Measurements from ENCODE around the gene DGKI.

DGKI gene

DNA sequence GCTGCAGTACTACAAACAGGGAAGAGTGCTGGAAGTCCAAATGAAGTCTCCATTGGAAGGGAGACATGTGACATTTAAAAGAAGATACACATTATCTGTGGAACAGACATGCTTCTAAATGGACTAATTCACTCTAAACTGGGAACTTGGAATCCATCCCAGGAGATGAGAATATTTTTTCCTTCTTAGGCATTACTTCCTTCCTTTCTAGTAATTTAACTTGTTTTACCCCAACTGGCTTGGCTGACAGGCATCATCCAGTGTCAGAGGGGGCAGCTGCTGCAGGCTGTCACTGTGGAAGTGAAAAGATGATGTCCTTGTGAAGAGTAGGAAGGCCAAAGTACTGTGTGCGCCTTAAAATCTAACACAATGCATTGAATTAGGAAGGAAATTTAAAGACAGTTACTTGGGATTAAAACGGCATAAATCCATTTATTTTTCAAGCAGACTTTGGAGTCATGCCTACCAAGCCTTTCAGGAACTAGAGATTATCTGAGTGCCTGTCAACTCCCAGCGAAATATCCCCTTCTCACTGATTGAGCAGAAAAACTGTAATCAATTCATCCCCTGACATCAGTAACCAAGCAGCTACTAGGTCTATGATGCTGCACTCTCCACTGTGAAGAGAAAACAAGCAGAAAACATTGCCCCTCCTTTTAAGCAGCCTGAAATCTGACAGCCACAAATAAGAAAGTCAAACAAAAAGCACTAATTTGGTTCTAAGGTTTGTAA is 161.2 kb downstream of the DGKI start:
- peak; percentile 49 for DNase-seq (ENCODE audit: low read depth)

DNA sequence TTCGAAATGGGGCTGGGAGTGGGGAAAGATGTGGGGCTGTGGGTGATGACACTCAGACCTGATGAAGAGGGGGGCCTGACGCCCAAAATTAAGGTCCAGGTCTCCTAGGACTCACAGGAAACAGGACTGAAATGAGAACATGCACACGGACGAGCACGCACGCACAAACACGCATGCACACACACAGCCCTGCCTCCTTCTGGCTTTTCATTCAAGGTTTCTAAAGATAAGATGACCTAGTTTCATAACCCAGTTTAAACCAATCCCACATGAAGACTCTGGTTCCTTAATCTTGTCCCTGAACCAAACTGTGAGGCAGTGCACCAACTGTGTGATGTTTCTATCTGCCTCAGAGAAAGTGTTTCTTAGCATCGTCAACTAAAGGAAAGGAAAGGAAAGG is 162.0 kb downstream of the DGKI start:
- no peak for DNase-seq (ENCODE audit: low read depth)

DNA sequence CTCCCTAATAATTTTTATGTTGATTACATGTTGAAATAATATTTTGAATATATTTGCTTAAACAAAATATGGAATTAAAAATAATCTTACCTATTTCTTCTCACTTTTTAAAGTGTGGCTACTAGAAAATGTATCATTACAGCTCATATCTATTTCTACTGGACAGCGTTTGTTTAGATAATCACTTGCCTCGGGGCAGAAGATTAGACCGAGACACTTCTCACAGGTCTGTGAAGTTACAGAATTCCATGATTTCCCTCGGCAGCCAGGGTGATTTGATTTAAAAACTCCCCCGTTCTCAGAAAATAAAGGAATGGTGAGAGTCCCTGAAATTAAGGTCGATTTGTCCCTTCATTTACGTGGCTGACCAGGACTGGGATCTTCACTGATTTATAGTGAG is 162.5 kb downstream of the DGKI start:
- no peak for DNase-seq (ENCODE audit: low read depth)

DNA sequence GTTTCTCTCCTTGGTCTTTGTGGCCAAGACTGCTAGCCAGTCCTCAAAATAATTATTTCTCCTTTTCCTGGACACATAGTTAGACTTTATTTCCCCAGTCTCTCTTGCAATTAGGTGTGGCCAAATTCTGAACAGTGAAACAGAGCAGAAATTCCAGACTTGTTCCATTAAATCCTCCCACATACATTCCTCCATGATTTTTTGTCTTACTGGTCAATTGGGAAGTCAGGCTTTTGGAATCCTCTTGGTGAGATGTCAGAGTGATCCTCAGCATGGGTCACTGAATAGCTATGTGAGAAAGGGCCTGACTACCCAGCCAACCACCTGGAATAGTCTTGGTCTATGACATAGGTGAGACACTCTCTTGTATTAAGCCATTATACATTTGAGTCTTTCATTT is 164.2 kb downstream of the DGKI start:
- peak; percentile 89 for DNase-seq (ENCODE audit: low read depth)

DNA sequence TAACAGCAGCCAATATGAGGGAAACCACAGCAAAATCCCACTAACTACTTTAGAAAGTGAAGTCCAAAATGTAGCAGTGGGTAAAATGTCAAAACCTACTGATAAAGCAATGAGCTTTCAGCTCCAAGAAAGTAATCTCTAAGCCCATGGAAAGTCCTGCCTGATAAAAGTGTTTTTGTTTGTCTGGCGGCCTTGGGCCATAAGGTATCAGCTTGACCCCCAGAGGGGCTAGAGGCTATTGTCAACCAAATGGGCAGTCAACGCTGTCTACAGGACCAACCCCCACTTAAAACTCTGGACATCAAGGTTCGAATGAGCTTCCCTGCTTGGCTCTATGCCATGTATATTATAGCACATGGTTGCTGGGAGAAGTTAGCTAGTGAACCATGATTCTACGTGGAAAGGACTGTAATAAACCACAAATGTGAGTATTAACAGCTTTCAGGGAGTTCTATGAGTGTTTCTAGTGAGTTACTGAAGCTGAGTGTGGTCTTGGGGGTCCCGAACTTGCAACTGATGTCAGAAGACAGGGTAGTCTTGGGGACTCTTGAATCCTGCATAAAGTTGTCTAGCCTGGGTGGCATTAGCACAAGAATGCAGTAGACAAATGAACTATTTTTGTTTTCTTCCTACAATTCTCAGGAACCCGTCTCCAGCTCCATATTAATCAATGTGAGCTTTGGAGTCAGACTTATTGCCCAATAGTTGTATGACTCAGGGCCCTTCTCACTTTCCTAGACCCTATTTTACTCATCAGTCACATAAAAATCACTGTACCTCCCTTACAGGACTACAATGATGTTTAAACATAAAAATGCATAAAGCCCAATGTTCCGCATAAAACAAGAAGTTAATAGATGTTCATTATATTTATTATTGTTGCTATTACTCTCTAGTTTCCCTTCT is 164.9 kb downstream of the DGKI start:
- DNase-seq (ENCODE audit: low read depth): peak; percentile 93

DNA sequence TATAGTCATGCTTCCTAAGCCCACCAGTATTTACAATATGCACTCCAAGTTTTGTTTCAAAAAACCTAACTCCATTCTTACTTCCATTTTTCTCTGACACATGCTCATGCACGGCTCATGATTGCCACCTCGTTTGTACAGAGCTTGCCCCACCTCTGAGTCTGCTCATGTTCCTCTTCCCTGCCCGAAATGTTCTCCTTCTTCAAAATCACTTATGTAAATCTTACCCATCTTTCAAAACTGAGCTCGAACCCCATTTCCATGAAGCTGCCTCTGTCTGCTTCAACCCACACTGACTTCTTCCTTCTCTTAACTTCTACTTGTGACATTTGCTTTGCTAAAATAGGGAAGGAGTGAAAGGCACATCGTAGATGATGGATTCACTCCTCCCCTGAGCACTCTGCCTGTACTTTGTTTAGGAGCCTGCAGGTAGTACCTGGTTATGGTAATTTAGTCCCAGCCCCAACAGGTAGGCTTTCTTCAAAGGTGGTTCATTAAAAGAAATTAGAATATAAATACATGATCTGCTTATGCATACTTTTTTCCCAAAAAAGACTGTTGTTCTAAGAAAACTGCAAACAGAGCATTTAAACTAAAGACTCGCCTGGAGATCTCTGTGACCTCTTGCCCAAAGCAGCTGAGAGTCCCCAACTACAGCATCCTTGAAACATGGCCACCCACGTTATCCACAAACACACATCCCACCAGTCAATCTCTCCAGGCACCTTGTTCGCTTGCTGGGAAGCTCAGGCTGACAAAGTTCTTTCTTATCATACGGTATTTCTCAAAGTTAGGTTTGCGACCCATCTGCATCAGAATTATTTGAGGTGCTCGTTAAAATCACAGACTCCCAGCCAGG is 172.0 kb downstream of the DGKI start:
- no peak for DNase-seq (ENCODE audit: low read depth)

DNA sequence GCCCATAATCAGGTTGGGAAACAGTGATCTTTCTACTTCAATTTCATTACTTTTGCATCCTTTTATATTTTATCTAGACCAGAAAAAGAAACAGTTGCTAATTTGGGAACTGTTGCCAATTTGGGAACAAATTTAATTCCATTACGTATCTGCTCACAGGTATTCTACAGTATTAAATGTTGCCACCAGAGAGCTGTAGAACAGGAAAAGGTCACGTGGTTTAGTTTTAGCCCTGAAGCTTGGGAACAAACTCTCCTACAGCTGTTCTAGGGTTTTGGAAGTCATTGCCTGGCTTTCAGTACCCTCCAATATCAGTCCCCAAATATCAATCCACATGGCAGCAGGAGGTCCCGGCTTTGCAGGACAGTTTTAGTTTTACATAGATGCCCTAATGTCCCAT is 172.7 kb downstream of the DGKI start:
- no peak for DNase-seq (ENCODE audit: low read depth)

DNA sequence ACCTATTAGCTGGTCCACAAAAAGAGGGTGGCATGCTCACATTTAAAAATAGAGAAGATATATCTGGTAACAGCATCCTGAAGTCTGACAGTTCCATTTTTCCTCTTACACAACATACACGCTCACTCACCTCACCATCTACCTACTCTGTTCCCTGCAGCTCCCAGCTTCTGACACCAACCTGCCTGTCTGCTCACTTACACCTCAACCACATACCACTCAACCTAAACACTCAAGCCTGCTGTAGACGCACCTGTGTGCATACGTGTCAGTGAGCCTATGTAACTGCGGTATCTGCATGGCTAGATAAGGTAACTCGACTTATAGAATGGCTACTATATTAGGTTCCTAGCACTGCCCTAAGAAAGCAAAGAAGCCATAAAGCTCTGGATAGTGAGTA is 174.9 kb downstream of the DGKI start:
- no peak for DNase-seq (ENCODE audit: low read depth)

DNA sequence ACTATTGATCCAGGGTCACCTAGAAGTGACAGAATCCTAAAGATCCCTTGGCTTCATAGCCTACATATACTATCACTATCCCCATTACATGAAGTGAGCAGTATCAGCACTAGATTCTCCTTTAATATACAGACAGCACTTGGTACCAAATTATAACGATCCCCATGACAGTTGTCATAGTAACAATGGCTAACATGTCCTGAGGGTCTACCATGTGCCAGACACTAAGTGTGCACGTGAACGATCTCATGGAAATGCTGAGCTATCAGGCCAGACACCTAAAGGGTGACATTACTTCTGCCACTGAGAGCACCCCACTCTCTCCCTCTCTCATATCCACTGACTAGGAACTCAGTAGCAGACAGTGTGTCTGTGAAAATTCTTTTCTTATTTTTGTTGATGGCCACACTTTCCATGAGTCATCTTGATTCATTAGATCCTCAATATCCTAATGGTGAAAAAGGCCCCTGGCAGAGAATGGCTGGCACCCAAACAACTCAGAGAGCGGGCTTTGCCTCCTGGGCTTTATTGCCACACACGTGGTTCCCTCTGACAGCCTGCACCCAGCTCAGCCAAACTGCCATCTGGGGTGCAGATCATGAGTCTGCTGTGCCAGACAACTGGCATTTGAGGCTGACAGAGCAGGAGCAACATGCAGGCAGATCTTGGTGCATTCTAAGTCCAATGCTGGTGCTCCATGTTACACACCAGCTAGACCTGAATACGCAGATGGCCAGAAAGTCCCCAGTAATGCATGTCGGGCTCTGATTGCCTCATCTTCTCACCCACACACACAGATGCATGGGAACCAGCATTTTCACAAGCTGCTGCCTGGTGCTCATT is 176.3 kb downstream of the DGKI start:
- peak; percentile 86 for DNase-seq (ENCODE audit: low read depth)

DNA sequence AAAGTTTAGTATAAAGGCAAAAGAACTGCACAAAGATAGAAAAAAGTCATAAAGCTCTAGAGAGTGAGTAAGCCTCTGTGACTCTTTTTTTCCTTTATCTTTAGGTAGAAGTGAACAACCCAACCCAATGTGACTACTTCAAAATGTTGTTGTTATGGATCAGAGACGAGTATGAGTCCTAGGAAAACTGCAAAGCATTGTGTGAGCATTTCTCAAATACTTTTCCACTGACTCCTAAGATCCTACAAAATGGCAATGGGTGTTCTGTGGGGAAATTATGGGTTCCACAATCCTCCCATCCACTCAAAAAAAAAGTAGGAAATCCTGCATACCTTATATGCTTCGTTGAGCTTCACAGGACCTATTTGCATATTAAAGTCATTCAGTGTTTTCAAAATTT is 177.1 kb downstream of the DGKI start:
- peak; percentile 74 for DNase-seq (ENCODE audit: low read depth)

DNA sequence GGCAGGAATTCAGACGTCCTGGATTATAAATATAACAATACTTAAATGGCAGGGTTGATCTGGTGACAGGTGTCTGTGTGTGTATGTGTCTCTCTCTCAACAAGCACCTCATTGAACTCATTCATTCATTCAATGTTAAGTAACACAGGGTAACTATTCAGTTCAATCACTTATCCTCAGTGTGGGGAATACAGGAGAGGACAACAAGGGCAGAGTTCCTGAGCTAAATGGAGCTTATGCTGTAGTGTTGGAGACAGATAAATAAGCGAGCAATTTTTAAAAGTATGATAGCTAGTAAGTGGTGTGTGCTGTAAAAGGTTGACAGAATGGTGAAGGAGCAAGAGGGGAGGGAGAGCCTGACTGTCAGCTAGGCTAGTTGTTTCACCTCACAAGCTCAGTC is 178.4 kb downstream of the DGKI start:
- DNase-seq (ENCODE audit: low read depth): no peak

DNA sequence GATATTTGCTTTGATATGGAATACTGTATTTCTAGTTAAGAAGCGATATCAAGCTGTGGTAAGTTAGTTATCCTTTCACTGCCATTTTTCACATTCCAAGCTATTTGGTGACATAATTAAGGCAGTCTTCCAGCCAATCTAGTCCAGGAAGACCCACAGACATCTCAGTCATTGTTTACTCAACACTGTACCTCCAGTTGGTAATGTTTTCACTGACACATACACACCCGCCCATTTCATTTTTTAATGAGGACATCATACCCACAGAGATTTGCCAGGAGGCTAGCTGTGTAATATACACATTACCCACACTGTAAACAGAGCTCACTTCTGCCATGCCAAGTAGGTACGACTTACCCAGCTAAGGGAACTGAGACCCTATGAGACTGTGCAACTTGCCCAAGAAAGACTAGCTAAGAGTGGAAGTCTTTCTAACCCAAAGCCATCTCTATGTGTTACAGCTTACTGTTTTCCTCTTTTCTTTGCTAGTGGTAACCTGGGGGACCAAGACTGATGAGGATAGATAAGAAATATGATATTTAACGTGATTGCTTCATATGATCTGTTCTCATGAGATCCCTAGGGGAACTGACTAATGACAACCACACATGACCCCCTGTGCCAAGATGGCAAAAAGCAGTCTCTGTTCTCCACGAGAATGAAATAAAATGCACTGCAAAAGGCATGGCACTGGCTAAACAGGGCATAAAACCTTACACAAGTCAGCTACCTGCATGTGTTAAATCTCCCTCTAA is 179.0 kb downstream of the DGKI start:
- peak; percentile 94 for DNase-seq (ENCODE audit: low read depth)

DNA sequence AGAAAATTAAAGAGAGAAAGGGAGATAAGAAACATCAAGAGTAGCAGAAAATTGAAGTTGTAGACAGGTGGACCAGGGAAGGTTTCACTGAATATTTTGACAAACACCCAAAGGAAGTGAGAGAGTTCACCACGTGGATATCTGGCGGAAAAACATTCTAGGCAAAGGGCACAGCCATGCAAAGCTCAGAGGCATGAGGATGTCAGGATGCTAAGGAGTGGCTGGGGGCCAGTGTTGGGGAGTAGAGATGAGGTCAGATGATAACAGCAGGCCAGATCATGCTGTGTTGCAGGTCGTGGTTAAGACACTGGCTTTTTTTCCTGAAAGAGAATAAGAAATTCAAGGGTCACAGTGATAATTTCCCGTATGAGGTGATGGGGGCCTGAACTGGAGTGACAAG is 181.9 kb downstream of the DGKI start:
- no peak for DNase-seq (ENCODE audit: low read depth)

DNA sequence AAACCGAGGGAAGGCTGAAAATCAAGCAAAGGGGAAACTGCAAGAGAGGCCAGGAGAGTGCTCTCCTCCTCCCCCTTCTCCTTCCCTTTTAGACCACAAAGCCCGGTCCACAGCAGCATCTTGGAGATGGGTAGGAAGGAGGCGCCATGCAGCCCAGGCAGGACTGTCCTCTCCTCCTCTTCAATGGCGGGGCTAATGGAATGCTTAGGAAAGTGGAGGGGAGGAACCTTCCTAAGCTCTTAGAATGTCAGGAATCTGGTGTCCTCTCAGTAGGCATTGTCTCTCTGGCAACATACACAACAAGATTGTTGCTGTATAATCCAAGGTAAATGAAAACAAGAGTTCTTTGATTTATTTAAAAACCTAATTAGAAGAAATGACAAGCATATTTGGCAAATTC is 185.1 kb downstream of the DGKI start:
- peak; percentile 33 for DNase-seq (ENCODE audit: low read depth)

DNA sequence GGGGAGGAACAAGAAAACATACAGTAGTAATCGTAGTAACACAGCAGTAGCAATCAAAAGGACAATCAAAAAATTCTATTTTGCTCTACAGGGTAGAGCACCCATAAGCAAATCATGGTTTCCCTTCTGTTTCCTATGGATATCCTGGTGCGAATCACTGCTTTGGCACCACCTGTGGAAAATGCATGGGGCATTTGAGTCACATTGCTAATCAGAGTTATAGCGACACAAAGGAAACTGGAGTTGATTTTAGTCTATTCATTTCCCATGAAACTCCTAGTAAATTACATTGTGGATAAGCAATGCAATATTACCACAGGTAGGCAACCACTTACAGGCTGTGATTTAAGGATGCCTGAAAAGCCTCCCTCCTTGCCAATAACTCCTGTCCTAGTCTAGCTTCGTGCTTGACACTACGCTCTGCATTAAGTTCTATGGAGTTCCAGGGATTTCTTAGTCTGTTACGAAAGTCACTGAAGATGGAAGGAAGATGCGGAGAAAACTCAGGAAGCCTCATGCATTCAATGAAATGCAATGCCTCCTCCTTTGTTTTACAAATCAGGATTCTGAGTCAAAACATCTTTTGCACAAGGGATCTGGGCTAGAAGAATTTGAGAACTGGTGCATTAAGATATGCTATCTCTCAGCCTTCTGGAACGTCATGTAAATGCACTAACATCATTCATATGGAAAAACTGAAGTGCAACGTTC is 188.4 kb downstream of the DGKI start:
- no peak for DNase-seq (ENCODE audit: low read depth)

DNA sequence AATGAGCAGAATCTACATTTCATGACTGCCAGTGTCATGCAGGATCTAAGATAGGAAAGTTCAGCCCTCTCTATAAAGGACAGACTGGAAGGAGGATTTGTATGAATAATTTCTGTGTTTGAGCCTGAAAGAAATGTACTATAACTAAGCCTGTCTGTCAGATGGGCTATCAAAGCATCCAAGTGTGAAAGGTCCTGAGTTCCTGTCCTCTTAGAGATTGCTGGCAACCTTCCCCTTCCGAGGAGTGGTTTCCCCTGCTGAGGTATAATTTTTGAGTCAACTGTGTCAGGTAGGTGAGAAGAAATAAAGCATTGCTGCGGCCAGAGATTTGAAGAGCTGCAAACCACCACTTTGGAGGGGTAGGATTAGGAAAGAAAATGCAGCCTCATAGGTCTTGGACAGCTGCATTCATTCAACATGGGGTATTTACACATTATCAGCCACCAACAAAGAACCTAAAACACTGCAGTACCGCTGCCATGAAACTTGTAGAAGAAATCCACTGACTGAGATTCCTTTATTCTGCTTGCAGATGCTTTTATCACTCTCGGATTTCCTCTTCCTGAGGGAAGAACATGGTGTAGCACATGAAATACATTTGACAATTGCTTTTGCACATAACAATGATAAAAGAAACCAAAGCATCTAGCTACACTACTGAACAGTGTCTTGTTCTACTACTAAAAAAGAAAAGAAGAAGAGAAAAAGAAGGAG is 189.1 kb downstream of the DGKI start:
- DNase-seq (ENCODE audit: low read depth): no peak

DNA sequence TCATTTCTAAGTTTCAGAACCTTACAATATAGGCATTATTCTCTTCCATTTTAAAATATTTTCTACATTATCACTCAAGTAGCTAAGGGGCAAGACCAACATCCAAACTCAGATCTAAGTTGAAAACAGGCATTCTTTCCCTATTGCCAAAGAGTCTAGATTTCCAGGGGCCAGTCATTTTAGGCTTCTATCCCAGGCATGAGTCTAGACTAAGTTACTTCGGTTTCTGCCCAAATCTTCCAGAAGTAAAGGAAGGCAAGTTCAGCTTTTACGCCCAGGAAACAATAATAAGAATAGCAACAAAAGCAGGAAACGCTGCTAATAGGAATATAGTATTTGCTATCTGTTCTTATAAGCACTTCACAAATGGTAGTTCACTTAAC is 189.9 kb downstream of the DGKI start:
- DNase-seq (ENCODE audit: low read depth): no peak

DNA sequence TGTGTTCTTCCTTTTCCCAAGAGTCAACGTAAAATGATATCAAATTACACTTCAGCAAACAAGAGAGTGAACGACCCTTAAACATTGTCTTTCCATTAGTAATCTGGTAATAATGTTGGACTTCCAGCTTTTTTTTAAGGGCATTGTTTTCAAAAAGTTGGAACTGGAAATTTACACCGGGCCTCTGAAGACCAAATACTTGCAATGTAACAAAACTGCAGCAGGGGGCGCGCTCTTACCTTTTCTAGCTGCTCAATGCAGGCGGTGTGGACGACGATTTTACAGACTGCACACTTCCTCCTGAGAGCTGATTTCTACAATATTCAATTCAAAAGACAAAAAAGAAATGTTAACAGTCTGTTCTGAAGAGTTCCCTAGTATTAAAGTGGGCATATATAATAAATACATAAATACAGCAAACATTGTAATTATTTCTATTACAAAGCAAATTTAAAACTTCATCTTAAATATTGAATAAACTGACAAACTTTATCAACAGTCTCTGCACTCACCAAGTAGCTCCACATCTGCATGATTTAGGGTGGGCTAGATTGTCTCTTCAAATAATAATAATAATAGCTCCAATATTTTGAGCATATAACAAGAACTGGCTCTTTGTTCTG is 190.4 kb downstream of the DGKI start:
- peak; percentile 76 for DNase-seq (ENCODE audit: low read depth)

DNA sequence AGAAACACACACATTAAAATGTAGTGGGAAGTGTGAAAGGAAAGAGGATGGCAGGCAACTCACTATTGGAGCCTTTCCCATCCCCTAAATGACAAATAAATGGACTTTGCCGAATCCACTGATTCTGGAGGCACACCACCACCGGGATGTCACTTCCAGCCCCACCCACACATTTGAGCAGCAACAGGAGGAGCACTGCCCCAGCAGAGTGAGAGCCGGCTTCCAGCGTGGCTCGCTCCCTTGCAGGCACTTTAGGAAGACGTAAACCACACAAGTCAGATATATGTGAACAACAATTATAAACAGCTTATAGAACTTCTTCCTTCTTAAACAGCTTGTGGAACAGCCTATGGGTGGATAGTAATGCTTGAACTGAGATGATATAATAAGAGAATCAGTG is 191.0 kb downstream of the DGKI start:
- DNase-seq (ENCODE audit: low read depth): no peak

Data from EH (cell line).